PC-9 (cell line): ENCODE data around the gene BCL2L15. TPM values are rescaled to one million over a fixed set of nuclear protein-coding genes. Genes with fewer than 3 reads are reported as not detected.
A peak's percentile ranks its signal among the peaks of the same experiment; 100 is the strongest.

Experiments used
- BruUV-seq: library from RNA; stranded (reverse); fragments of 400-500 nt; replicated peaks from 2 replicates; lab custom pipeline; 2021; lab: Mats Ljungman, UMichigan
- CTCF ChIA-PET: fragments of 300-600 bp; sonication (Branson Sonifier 250); formaldehyde crosslinking; loops from one replicate; lab custom pipeline; 2022; ENCODE audit warnings: antibody characterized with exemption; lab: Charles Lee
- POLR2A ChIA-PET: fragments of 300-600 bp; sonication (Branson Sonifier 250); formaldehyde crosslinking; loops from one replicate; lab custom pipeline; 2022; ENCODE audit warnings: antibody characterized with exemption; ENCODE audit not compliant: unreplicated experiment; lab: Charles Lee
- DNase-seq, 2 experiments: peaks; one replicate each; pipeline versions ENCODE4 v3.0.0 to v3.0.0-alpha.2; 2015 to 2022; ENCODE audit warnings: mixed read lengths in 1 of 2
- H2AFZ ChIP-seq: fragments of 200-600 bp; sonication (generic); 2 replicates; pipeline ENCODE4 v1.8.1; 2017; ENCODE audit warnings: antibody characterized with exemption
- H3F3A ChIP-seq: fragments of 200-600 bp; sonication (generic); 2 replicates; pipeline ENCODE4 v1.8.1; 2017; ENCODE audit warnings: antibody characterized with exemption, mild to moderate bottlenecking, low read depth; ENCODE audit not compliant: insufficient read depth
- H3K27ac ChIP-seq: fragments of 200-600 bp; sonication (generic); 2 replicates; pipeline ENCODE4 v1.6.1; 2016; ENCODE audit warnings: mixed run types
- H3K27me3 ChIP-seq: fragments of 200-600 bp; sonication (generic); 2 replicates; pipeline ENCODE4 v1.6.1; 2016; ENCODE audit warnings: low read depth, mixed run types; ENCODE audit not compliant: insufficient read depth
- H3K36me3 ChIP-seq: fragments of 200-600 bp; sonication (generic); 2 replicates; pipeline ENCODE4 v1.6.1; 2016; ENCODE audit warnings: low read depth, mixed run types
- H3K4me1 ChIP-seq: fragments of 200-600 bp; sonication (generic); replicated peaks from 2 replicates; pipeline ENCODE4 v1.6.1; 2016; ENCODE audit warnings: mixed run types; ENCODE audit not compliant: insufficient read depth
- H3K4me2 ChIP-seq: fragments of 200-600 bp; sonication (generic); 2 replicates; pipeline ENCODE4 v1.6.1; 2017; ENCODE audit warnings: mixed run types
- H3K4me3 ChIP-seq: fragments of 200-600 bp; sonication (generic); 2 replicates; pipeline ENCODE4 v1.6.1; 2016; ENCODE audit warnings: mixed run types
- H3K79me2 ChIP-seq: fragments of 200-600 bp; sonication (generic); 2 replicates; pipeline ENCODE4 v1.6.1; 2017; ENCODE audit warnings: low read depth, mixed run types
- H3K9me2 ChIP-seq: fragments of 200-600 bp; sonication (generic); 2 replicates; pipeline ENCODE4 v1.8.1; 2017; ENCODE audit warnings: mild to moderate bottlenecking; ENCODE audit not compliant: insufficient read depth
- H3K9me3 ChIP-seq: fragments of 200-600 bp; sonication (generic); 2 replicates; pipeline ENCODE4 v1.8.1; 2016; ENCODE audit warnings: low read depth; ENCODE audit not compliant: insufficient read depth
- H4K20me1 ChIP-seq: fragments of 200-600 bp; sonication (generic); 2 replicates; pipeline ENCODE4 v1.8.1; 2017; ENCODE audit not compliant: insufficient read depth
- CTCF ChIP-seq: fragments of 200-600 bp; sonication (generic); conservative IDR thresholded peaks from 2 replicates; pipeline ENCODE4 v1.6.1; 2017; ENCODE audit warnings: mixed run types, antibody characterized with exemption, mild to moderate bottlenecking, moderate library complexity
- EZH2 ChIP-seq: fragments of 200-600 bp; sonication (generic); IDR thresholded peaks from 2 replicates; pipeline ENCODE4 v1.8.0; 2017; ENCODE audit warnings: antibody characterized with exemption, low read depth
- intact Hi-C: fragments of 100-400 bp; cut with micrococcal nuclease; formaldehyde crosslinking; loops from one replicate; pipeline ENCODE4 v1.10.0; 2022; ENCODE audit not compliant: unreplicated experiment
- total RNA-seq: library from RNA; stranded (reverse); gene quantifications from 2 replicates; pipeline ENCODE4 v1.2.3, GENCODE V29; 2021

Gene BCL2L15
- total RNA-seq, 1 experiment from 2014 or later = 0.15 TPM

DNA sequence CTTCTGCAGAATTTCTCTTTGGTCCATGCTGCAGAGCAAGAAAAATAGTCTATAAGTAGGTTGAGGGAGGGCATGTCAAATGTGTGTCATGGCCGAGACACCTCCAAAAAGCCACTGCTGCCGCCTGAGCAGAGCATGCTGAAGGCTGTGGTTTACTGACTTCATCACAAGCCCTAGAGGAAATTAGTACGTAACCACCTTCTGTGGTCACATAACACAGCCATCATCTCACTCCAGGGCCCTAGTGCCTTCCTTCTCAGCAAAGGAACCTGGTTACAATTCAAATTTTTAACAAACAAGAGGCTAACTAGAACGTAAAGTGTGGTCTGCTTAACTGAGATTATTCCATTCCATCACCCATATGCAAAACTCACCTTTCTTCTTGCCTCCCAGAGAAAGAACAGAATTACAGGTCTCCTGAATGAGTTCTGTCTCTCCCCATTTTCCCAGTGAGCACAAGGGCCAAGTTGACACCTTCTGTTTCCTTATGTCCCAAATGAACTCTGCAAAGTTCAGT, 15.7 kb downstream of the BCL2L15 start, which contains the start of gene PTPN22:
Gene PTPN22, minus strand, starts transcription at position 116 of the 517 bp plus-strand sequence.
- no peak within 1 kb of the TSS for H3K4me2 ChIP-seq
- H4K20me1 ChIP-seq = no peaks in the 10 kb centered on the region
- no peaks in the 10 kb centered on the region for H3K36me3 ChIP-seq
- no peak within 1 kb of the TSS for H3K27ac ChIP-seq
- peaks cover 3% of the 10 kb centered on the region; the same call in 1 of the 2 replicates for H3K9me3 ChIP-seq
- no peak within 1 kb of the TSS for H3K4me3 ChIP-seq
- H3K79me2 ChIP-seq = no peaks in the 10 kb centered on the region
- DNase-seq = peak in 1 of 2 experiments; percentile 9
- TF ChIP-seq EZH2 = no peak
- TF ChIP-seq CTCF = no peak
- ChIA-PET POLR2A (no interaction called here), CTCF (interaction anchor here (0.6 kb wide), 1 partner anchor 59 kb away, joined by 6 read pairs; no protein-coding TSS in a partner anchor)
- intact Hi-C loops = no loop called here
- H3K4me1 ChIP-seq = peaks cover 26% of the 10 kb centered on the region; the same call in 1 of the 2 replicates
- peaks cover 13% of the 10 kb centered on the region for H3F3A ChIP-seq
- BruUV-seq = no TSS peak
- peak within 1 kb of the TSS; percentile 15; the same call in 1 of the 2 replicates for H2AFZ ChIP-seq
- H3K9me2 ChIP-seq = no peaks in the 10 kb centered on the region
- H3K27me3 ChIP-seq = no peaks in the 10 kb centered on the region

- CTCF ChIA-PET = interaction anchor here (0.9 kb wide), 1 partner anchor 58 kb away, joined by 3 read pairs; the partner anchor contains the start of gene HIPK1
- no peaks in the 10 kb centered on the region for H3K79me2 ChIP-seq
Measured at GRCh38 chr1:113870778-113871177, 16.6 kb downstream of the BCL2L15 start.

GRCh38 chr1:113868387-113869083, 18.8 kb downstream of the BCL2L15 start:
- peaks cover 13% of the 10 kb centered on the region; the same call in 1 of the 2 replicates for H3K4me1 ChIP-seq
- CTCF ChIA-PET = no interaction called here
- no peaks in the 10 kb centered on the region for H3F3A ChIP-seq
- H3K27ac ChIP-seq = no peak overlapping the region
- intact Hi-C loops = no loop called here
- no peak for TF ChIP-seq CTCF
- no peak for TF ChIP-seq EZH2
- H3K36me3 ChIP-seq = no peaks in the 10 kb centered on the region
- no TSS peak for BruUV-seq
- no peaks in the 10 kb centered on the region for H3K79me2 ChIP-seq
- H4K20me1 ChIP-seq = no peaks in the 10 kb centered on the region
- H3K4me3 ChIP-seq = no peak overlapping the region
- no peaks in the 10 kb centered on the region for H3K9me2 ChIP-seq
- H3K9me3 ChIP-seq = peaks cover 2% of the 10 kb centered on the region; the same call in 1 of the 2 replicates
- H2AFZ ChIP-seq = no peak overlapping the region
- no peaks in the 10 kb centered on the region for H3K27me3 ChIP-seq
- no peak overlapping the region for H3K4me2 ChIP-seq
- POLR2A ChIA-PET = no interaction called here
- DNase-seq = no peak

More at GRCh38 chr1:113870778-113871177, 16.6 kb downstream of the BCL2L15 start:
- no peak for DNase-seq
- Histone ChIP-seq H3K36me3 (no peaks in the 10 kb centered on the region), H3K4me3 (no peak overlapping the region), H3K4me1 (peaks cover 26% of the 10 kb centered on the region; the same call in 1 of the 2 replicates), H3K27me3 (no peaks in the 10 kb centered on the region), H3K9me2 (no peaks in the 10 kb centered on the region), H3K4me2 (no peak overlapping the region), H2AFZ (no peak overlapping the region), H3K9me3 (peaks cover 3% of the 10 kb centered on the region; the same call in 1 of the 2 replicates), H4K20me1 (no peaks in the 10 kb centered on the region), H3F3A (peaks cover 13% of the 10 kb centered on the region), H3K27ac (no peak overlapping the region)
- no TSS peak for BruUV-seq
- intact Hi-C loops = no loop called here
- POLR2A ChIA-PET = no interaction called here
- TF ChIP-seq CTCF (no peak), EZH2 (no peak)
